HG03378 (cell line): ENCODE data around the gene PPP2R3A.
"Not testable (repeated sequence)": the region's sequence is repeated elsewhere in the genome, so short reads cannot be mapped to it uniquely, and the experiment has no call there.

Source experiments
- ATAC-seq: cut with Tn5 transposase; IDR thresholded peaks from one replicate; pipeline ENCODE4 v1.9.1; 2021; ENCODE audit warnings: mild to moderate bottlenecking, moderate library complexity; ENCODE audit not compliant: unreplicated experiment

Gene PPP2R3A

GRCh38 chr3:136146981-136147729, 181.6 kb downstream of the PPP2R3A start:
- ATAC-seq: no peak

- ATAC-seq: no peak
These were observed 184.1 kb downstream of the PPP2R3A start for GRCh38 chr3:136149667-136150066.

DNA sequence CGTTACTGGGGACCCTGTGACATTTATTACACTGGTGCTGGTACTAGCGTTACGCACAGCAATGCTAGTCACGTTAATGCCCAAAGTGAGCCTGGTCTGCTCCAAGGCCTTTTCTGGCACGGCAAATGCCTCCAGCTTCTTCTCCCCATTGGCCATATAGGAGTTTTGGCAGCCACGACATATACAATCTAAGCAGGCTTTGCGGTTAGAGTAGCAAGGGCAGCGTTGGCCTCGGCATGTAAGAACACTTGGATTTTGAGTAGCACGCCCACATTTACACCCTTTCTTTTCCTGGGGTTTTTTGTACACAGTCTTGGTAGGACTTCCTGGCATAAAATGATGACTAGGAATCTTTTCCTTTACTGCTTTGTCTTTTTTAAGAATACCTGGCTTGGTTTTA, 185.7 kb downstream of the PPP2R3A start:
- ATAC-seq: no peak

GRCh38 chr3:136152176-136152843, 186.8 kb downstream of the PPP2R3A start:
- ATAC-seq: no peak

GRCh38 chr3:136152963-136153362, 187.4 kb downstream of the PPP2R3A start:
- ATAC-seq: no peak

DNA sequence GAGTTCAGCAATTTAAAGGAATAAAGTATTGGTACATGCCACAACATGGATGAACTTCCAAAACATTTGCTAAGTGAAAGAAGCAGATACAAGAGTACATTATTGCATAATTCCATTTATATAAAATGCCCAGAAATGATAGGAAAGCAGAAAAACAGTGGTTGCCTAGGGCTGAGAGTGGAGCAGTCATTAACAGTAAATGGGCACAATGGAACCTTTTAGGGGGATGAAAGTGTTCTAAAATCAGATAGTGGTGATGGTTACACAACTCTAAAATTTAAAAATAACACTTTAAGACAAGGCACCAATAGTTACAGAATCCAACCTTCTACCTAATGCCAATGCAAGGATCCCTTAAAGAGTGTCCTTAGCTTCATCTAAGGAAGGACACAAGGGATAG, 196.0 kb downstream of the PPP2R3A start:
- ATAC-seq: no peak

GRCh38 chr3:136162322-136162721, 196.8 kb downstream of the PPP2R3A start:
- ATAC-seq: no peak

GRCh38 chr3:136163607-136164006, 198.1 kb downstream of the PPP2R3A start:
- ATAC-seq: not testable (repeated sequence)

DNA sequence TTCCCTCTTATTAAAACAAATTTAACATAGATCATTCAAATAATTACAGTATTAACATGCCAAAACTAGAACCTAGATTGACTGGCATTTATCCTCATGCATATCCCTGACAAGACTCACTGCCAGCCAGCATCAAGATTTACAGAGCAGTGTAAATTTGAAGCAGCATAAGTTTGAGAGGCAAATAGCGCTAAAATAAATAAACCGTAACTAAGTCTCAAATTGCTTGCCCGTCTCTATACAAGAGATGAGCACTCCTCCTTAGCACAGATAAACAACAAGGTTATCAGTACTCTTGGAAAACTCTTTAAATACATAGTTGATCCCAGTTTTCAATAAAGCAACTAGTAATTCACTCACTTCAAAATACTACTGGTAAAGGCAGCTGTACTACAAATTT, 201.0 kb downstream of the PPP2R3A start:
- no peak for ATAC-seq

GRCh38 chr3:136168236-136168635, 202.7 kb downstream of the PPP2R3A start:
- not testable (repeated sequence) for ATAC-seq

GRCh38 chr3:136171097-136171542, 205.6 kb downstream of the PPP2R3A start:
- peak; percentile 44 for ATAC-seq

DNA sequence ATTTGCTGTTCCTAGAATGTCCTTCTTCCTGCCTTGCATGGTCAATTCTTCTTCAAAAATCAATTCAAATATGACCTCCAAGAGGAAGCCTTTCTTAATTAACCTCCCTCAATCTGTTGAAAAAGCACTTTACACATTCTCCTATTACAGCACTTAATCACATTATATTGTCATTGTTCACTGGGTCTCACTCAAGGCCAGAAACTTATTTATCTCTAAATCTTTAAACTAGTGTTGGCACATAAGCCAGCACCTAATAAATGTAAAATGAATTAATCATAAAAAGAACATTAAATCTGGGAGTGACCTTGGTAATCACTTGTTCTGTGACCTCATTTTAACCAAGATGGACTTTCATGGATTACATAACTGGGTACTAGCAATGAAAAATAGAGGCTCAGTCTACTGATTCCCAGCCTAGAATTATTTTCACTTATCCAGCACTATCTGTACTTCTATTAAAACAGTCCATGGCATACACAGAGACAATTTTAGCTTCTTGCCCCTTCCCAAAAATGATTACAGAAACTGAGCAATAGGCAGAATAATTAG, 208.5 kb downstream of the PPP2R3A start:
- ATAC-seq: no peak

- ATAC-seq: no peak
These were observed 212.3 kb downstream of the PPP2R3A start for GRCh38 chr3:136177876-136178275.

DNA sequence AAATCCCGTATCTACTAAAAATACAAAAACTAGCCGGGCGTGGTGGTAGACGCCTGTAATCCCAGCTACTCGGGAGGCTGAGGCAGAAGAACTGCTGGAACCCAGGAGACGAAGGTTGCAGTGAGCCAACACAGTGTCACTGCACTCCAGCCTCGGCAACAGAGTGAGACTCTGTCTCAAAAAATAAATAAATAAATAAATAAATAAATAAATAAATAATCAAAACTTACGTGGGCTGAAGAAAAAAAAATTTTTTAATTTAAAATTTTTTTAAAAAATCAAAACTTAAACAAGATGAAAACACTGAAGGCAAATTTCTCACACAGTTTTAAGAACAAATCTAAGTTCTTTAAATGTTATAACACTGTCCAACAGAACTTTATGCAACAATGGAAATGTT, 216.2 kb downstream of the PPP2R3A start:
- ATAC-seq: no peak

DNA sequence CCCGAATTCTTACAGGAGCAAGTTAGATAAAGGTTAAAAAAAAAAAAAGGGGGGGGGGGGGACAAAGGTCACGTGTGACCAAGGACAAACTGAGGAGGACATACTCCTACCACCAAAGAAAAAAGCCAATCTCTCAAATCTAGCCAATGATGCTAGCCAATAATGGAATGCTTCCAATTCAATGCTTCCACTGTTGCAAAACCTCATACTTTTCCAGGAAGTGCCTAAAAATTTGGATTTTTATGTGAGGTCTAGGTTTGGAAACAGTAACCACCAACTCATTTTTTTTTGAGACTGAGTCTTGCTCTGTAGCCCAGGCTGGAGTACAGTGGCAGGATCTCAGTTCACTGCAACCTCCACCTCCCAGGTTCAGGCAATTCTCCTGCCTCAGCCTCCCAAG, 219.2 kb downstream of the PPP2R3A start:
- ATAC-seq: no peak

- ATAC-seq: no peak
These were observed 220.8 kb downstream of the PPP2R3A start for GRCh38 chr3:136186344-136186743.

DNA sequence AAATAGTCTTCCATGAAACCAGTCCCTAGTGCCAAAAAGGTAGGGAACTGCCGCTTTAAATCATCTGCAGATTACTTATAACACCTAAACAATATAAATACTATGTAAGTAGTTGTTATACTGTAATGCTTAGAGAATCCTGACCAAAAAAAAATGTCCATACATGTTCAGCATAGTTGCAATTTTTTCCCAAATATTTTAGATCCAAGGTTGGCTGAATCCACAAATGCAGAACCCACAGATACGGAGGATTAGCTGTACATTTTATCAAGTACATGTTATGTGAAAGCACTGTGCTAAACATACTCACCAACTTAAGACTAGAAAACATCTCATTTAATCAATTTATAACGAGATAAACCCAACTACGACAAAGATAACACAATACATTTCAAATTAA, 221.3 kb downstream of the PPP2R3A start:
- no peak for ATAC-seq

- ATAC-seq: no peak
These were observed 222.3 kb downstream of the PPP2R3A start for GRCh38 chr3:136187868-136188267.

- ATAC-seq: no peak
These were observed 223.5 kb downstream of the PPP2R3A start for GRCh38 chr3:136189043-136189442.

DNA sequence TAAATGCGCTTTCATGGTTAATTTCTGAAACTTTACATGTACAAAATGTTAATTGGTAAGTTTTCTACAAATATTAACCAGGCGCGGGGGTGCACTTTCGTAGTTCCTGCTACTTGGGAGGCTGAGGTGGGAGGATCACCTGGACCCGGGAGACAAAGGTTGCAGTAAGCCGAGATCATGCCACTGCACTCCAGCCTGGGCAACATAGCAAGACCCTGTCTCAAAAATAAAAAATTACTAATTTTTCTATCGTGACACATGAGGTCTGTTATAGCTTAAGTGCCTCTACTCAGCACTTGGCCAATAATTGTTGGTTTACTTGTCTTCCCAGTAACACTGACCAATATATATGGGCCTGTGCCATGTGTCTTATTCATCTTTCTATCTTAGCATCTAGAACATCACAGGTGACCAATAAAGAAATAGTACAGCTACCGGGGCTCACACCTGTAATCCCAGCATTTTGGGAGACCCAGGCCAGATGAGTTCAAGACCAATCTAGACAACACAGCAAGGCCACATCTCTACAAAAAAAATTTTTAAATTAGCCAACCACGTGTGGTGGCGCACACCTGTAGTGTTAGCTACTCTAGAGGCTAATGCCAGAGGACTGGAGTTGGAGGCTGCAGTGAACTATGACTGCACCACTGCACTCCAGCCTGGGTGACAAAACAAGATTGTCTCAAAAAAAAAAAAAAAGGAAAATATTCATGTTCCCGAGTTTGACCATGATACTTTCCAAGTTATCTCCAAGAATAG, 224.5 kb downstream of the PPP2R3A start:
- no peak for ATAC-seq

DNA sequence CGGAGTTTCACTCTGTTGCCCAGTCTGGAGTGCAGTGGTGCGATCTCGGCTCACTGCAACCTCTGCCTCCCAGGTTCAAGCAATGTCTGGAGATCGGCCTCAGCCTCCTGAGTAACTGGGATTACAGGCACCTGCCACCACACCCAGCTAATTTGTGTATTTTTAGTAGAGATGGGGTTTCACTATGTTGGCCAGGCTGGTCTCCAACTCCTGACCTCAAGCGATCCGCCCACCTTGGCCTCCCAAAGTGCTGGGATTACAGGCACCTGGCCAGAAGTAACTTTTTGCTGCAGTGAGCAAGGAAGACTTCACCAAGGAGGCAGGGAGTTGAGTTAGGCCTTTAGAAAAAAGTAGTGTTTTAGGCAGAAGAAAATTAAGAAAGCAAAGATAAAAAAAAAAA, 226.7 kb downstream of the PPP2R3A start:
- ATAC-seq: not testable (repeated sequence)
